Activated CD8-positive, alpha-beta memory T cell treated with anti-CD3 and anti-CD28 coated beads for 1 hour (primary cell): ENCODE data around the gene PRX.
A peak's percentile ranks its signal among the peaks of the same experiment; 100 is the strongest.
"Not testable (repeated sequence)": the region's sequence is repeated elsewhere in the genome, so short reads cannot be mapped to it uniquely, and the experiment has no call there.

Source experiments
- DNase-seq, 2 donors: peaks; one replicate each; pipeline ENCODE4 v3.0.0-alpha.2; 2020; ENCODE audit warnings: low read depth in 1 of 2; ENCODE audit errors: extremely low read depth in 1 of 2

The PRX gene

GRCh38 chr19:40418040-40418439, 4.9 kb upstream of the PRX start:
- DNase-seq, result no peak

GRCh38 chr19:40417643-40417981, 4.4 kb upstream of the PRX start:
- no peak for DNase-seq

GRCh38 chr19:40416918-40417642, 3.9 kb upstream of the PRX start:
- no peak for DNase-seq

GRCh38 chr19:40415768-40416167, 2.6 kb upstream of the PRX start:
- no peak for DNase-seq

- no peak for DNase-seq
Measured at GRCh38 chr19:40414542-40415535, 1.7 kb upstream of the PRX start.

- DNase-seq, result no peak
Measured at GRCh38 chr19:40412866-40413265, 312 bp downstream of the PRX start.

GRCh38 chr19:40411958-40412499, 1.1 kb downstream of the PRX start:
- DNase-seq, result no peak

- DNase-seq, result no peak
Measured at GRCh38 chr19:40411125-40411842, 1.9 kb downstream of the PRX start.

GRCh38 chr19:40410030-40410389, 3.2 kb downstream of the PRX start:
- no peak for DNase-seq

- not testable (repeated sequence) for DNase-seq
Measured at GRCh38 chr19:40408598-40408925, 4.6 kb downstream of the PRX start.

- DNase-seq, result no peak
Measured at GRCh38 chr19:40407714-40408597, 5.2 kb downstream of the PRX start.

- peak; percentile 40 to 69 for DNase-seq
Measured at GRCh38 chr19:40403262-40403984, 9.8 kb downstream of the PRX start.

GRCh38 chr19:40400559-40400958, 12.6 kb downstream of the PRX start:
- no peak for DNase-seq

GRCh38 chr19:40398417-40399131, 14.6 kb downstream of the PRX start:
- peak; percentile 4 to 33 for DNase-seq

- no peak for DNase-seq
Measured at GRCh38 chr19:40397568-40397906, 15.6 kb downstream of the PRX start.

GRCh38 chr19:40396886-40397567, 16.2 kb downstream of the PRX start:
- DNase-seq, result no peak

- DNase-seq, result no peak
Measured at GRCh38 chr19:40395956-40396355, 17.2 kb downstream of the PRX start.

- no peak for DNase-seq
Measured at GRCh38 chr19:40394816-40395210, 18.4 kb downstream of the PRX start.
